GM19035 (cell line): ENCODE measurements around the gene LIM2.
"Not testable (repeated sequence)": the region's sequence is repeated elsewhere in the genome, so short reads cannot be mapped to it uniquely, and the experiment has no call there.

ENCODE experiments used
- ATAC-seq: cut with Tn5 transposase; IDR thresholded peaks from one replicate; pipeline ENCODE4 v1.9.1; 2021; ENCODE audit not compliant: unreplicated experiment

The LIM2 gene, protein sequence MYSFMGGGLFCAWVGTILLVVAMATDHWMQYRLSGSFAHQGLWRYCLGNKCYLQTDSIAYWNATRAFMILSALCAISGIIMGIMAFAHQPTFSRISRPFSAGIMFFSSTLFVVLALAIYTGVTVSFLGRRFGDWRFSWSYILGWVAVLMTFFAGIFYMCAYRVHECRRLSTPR

DNA sequence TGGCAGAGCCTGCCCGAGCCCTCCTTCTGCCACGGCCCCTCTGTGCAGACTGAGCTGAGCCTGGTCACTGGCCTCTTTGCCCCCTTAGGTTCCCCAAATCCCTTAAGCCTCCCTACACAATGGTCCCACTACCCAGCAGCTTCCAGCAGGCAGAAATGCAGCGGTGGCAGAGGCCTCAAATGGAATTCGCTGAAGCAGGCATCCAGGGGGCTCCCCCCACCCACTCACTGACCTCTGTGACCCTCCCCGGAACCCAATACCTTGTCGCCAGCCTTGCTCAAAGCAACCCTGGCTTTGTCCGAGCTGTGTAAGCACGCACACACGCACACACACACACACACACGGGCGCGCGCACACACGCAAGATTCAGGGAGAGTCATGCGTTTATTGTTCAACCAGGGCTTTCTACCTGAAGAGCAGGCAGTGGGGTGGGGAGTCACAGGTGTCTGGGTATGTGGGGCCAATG is at the start of gene LIM2:
TSS of gene LIM2 (minus strand) at position 51 of the 466 bp plus-strand sequence. CDS start 531 bp downstream, outside the sequence.
- ATAC-seq = no peak

DNA sequence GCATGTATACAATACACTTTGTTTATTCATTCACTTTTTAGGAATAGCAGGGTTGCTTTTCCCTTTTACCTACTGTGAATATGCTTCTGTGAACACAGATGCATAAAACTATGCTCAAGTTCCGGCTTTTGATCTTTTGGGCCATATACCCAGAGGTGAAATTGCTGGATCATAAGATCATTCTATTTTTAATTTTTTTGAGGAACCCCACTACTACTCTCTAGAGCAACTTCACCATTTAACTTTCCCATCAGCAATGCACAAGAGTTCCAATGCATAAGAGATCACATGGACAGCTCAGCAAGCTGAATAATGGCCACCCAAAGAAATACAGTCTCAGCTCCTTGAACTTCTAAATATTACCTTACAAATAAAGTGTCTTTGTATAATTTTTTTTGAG is 46.7 kb upstream of the LIM2 start:
- no peak for ATAC-seq

DNA sequence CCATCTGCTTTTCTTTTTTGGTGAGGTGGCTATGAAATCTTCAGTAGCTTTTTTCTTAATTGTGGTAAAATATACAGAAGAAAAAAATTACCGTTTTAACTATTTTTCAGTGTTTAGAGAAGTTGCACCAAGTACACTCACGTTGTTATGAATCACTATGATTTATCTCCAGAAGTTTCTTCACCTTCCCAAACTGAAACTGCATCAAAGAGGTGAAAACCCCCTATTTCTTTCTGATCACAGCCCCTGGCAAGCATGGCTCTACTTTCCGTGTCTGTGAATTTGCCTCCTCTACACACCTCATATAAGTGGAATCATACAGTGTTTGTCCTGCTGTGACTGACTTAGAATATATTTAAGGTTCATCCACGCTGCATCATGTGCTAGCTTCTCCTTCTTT is 45.3 kb upstream of the LIM2 start:
- no peak for ATAC-seq

GRCh38 chr19:51431124-51431523 is 43.4 kb upstream of the LIM2 start:
- no peak for ATAC-seq

GRCh38 chr19:51430221-51430620 is 42.4 kb upstream of the LIM2 start:
- no peak for ATAC-seq

DNA sequence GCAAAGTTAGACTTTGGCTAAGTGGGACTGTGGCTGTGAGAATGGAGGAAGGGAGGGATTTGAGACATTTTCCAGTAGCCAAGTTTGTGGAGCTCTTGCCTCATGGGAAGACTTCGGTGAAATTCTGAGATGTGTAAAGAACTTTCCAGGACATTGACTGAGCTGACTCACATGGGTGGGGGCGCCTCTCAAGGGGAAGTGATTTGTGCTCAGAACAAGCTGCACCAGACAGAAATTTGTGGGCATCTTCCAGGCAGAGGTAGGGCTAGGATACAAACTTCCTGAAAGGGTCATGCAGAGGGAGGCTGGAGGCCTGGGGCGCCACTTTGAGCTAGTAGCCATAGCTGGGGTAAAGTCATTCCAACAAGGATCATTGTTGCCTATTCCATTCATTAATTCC is 39.4 kb upstream of the LIM2 start:
- ATAC-seq = no peak

DNA sequence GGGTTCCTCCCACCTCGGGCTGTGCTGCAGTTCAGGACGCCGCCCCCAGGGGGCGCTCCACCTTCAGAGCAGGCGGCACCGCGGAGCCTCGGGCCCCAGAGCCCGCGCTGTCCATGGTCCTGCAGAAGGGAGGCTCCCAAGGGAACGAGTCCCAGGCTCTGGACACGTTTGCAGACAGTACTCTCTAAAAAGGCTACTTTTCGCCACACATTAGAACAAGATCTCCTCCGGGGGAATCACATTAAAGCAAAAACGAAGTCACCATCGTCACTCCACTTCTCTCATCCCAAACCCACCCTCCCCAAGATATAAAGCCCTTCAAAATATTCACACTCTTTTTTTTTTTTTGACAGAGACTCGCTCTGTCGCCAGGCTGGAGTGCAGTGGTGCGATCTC is 34.3 kb upstream of the LIM2 start:
- ATAC-seq = peak; percentile 46

GRCh38 chr19:51421229-51422052 is 33.7 kb upstream of the LIM2 start:
- ATAC-seq = no peak

DNA sequence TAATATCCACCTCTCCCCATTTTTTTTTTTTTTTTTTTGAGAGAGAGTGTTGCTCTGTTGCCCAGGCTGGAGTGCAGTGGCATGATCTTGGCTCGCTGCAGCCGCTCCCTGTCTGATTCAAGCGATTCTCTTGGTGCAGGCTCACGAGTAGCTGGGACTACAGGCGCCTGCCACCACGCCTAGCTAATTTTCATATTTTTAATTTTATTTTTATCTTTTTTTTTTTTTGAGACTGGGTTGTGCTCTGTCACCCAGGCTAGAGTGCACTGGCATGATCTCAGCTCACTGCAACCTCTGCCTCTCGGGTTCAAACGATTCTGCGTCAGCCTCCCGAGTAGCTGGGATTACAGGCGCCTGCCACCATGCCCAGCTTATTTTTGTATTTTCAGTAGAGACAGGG is 32.7 kb upstream of the LIM2 start:
- not testable (repeated sequence) for ATAC-seq

GRCh38 chr19:51418707-51419106 is 30.9 kb upstream of the LIM2 start:
- no peak for ATAC-seq

GRCh38 chr19:51417810-51418157 is 30.0 kb upstream of the LIM2 start:
- ATAC-seq = no peak

DNA sequence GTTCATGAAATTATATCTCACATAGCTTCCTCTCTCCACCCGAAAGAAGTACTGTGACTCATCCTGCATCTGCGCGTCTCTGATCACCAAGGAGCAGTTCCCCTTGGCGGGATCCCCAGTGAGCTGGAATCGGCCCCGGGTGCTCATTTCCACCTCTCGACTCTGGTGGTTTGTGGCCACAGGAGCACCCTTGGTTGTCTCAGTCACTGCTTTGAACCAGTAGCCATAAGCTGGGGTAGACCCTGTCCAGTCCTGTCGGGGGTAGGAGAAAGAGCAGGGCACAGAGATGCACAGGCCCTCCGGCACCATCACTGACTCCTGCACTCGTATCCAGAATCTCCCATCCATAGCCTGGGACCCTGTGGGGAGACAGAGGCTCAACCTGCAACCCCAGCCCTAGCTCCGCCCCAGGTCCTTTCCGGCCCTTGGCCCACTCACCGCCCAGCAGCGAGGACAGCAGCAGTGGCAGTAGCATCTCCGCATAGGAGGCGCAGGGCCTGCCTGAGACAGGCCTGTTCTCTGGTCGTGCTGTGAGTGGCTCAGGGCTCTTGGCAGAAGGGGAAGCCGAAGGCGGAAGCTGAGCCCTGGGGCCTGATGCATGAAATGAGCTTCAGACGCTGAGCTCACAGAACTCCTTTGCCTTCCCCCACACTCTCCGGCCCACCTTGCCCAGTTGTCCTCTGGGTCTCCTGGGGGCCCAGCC is 29.5 kb upstream of the LIM2 start, which contains the start of gene SIGLEC10:
TSS of gene SIGLEC10 (minus strand) at position 536 of the 703 bp plus-strand sequence. CDS start at position 475, 61 bp downstream.
- peak; percentile 67 for ATAC-seq

GRCh38 chr19:51416422-51416821 is 28.6 kb upstream of the LIM2 start:
- not testable (repeated sequence) for ATAC-seq

GRCh38 chr19:51415187-51415586 is 27.4 kb upstream of the LIM2 start:
- no peak for ATAC-seq

DNA sequence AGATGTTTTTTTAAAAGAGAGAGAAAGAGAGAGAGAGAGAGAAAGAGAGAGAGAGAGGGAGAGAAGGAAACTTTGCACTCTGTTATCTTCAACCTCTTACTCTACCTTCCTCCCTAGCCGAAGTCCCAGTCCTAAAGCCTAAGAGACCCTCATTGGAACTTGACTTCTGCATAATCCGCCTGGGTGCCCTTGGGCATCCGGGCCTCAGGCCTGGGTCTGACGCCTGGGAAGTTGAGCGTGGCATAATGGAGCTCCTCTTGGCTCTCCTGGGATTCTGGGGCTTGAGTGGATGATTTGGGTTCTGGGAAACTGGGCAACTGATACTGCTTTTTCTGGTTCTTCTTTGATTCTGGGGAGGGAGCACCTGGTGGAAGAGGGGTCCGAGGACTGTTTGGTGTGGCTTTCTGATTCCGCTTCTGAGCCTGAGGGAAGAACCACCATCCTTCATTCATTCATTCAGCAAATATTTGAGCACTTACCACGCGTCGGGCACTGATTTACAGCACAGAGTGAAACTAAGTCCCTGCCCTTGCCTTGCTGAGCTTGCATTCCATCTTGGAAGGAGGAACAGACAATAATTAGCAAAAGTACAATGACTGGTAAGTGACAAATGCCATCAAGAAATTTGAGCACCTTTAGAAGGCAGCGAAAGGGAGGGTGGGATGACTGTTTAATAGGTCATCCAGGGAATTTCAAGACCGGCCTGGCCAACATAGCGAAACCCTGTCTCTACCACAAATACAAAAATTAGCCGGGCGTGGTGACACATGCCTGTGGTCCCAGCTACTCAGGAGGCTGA is 23.4 kb upstream of the LIM2 start:
- ATAC-seq = no peak

GRCh38 chr19:51407511-51408131 is 19.8 kb upstream of the LIM2 start:
- no peak for ATAC-seq

DNA sequence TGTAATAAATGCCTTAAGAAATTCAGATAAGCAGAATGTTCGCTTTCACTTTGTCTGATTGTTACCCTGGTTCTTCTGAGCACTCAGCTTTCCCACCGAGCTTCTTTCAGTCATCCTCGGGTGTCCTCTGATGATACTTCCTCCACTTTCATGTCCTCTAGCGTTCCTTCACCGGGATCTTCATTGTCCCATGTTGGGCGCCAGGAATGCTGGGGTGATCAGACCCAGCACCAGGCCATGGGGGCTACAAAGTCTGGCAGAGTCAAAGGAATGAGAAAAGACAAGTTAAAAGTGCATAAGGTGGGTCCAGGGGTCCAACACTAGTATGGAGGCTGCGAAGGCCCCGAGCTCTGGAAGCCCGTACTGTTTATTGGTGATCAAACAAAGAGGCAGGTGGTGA is 14.3 kb upstream of the LIM2 start:
- no peak for ATAC-seq

- not testable (repeated sequence) for ATAC-seq
These were observed 12.2 kb upstream of the LIM2 start for GRCh38 chr19:51399936-51400335.

GRCh38 chr19:51399231-51399630 is 11.5 kb upstream of the LIM2 start:
- ATAC-seq = no peak

GRCh38 chr19:51398096-51398704 is 10.4 kb upstream of the LIM2 start:
- no peak for ATAC-seq
